8988T (cell line): Measurements from ENCODE around the gene EVA1C.
A peak's percentile ranks its signal among the peaks of the same experiment; 100 is the strongest.

Source experiments
- DNase-seq: peaks from one replicate; pipeline ENCODE4 v3.0.0; 2011

Gene EVA1C

DNA sequence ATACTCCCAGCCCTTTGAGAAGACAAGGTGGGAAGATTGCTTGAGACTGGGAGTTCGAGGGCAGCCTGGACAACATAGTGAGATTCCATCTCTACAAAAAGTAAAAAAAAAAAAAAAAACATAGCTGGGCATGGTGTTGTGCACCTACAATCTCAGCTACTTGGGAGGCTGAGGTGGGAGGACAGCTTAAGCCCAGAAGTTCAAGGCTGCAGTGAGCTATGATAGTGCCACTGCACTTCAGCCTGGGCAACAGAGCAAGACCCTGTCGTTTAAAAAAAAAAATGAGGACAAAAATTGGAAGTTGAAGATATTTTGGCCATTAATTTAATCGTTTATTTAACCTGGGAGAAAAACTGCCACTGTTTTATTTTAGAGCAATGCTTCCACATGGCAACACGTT is 20.8 kb upstream of the EVA1C start:
- DNase-seq, result no peak

DNA sequence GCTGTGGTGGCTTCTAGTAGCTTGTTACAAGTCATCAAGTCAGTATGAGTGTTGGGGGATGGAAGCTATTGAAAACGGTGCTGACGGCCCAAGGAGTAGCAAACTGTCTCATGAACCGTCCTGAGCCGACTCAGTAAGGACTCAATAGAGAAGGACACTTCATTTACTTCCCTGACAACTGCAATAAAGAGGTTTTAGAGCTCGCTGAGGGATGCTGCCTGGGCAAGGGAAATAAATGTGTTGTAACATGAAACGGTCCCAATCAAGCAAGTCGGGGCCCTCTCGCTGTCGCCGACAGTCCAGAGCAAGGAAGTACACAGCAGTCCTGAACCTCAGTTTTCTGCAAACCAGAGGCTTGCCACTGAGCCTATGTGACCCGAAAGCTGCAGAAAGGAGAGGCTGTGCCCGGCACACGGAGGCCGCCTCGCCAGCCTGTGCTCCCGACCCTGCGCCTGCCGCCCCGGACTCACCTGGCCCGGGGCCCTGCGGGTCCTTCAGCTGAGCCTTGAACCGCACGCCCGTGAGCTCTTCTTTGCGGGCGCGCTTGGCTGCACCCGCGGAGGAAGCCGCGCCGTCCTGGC is 20.1 kb upstream of the EVA1C start:
- no peak for DNase-seq

DNA sequence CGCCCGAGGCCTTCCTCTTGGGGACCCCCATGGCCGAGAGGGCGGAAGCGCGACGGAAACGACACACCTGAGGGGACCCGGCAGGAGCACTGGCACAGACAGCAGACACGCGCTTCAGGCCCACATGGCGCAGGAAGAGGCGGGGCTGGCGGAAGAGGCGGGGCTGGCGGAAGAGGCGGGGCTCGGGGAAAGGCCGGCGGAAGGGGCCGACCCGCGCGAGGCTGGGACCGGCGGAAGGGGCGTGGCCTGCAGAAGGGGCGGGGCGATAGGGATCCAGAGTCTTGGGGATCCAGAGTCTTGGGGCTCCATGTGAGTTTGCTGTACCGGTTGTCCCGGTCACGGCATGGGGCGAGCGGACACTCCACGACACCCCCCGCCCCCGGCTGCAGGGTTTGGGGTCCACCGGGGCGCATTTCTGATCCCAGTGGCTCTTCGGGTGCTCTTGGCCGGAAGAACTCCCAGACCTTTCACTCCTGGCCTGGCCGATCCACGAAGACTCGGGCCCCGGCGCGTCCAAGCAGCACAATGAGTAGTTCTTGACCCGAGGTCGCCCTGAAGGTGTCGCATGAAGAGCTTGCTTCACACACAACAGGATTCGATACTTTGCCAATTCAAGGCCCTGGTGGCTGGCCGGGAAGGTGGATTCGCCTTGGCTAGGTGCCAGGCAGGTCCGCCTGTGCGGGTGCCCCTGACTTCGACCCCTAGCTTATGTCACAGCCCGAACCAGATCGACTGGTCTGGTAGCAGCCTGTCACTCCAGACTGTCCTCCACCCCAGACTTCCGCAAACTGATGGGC is 19.4 kb upstream of the EVA1C start, which contains the start of gene URB1:
Gene URB1 (minus strand): TSS at position 133 of the 797 bp plus-strand sequence. CDS start 102 bp downstream, at position 31.
- peak; percentile 51 for DNase-seq

DNA sequence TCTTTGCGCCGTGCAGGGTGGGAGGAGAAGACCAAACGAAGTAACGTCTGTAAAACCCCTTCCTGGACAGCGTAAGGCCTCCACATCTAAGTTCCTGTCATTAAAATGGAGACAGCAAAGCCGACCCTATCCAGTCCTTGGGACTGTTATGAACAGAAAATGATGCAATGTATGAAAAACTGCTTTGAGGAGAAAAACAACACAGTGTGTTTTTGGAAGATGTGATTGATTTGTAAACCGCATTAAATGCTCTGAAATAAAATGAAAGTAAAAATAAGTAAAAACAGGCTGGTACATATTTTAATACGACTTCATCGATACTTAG is 18.9 kb upstream of the EVA1C start:
- DNase-seq, result no peak

DNA sequence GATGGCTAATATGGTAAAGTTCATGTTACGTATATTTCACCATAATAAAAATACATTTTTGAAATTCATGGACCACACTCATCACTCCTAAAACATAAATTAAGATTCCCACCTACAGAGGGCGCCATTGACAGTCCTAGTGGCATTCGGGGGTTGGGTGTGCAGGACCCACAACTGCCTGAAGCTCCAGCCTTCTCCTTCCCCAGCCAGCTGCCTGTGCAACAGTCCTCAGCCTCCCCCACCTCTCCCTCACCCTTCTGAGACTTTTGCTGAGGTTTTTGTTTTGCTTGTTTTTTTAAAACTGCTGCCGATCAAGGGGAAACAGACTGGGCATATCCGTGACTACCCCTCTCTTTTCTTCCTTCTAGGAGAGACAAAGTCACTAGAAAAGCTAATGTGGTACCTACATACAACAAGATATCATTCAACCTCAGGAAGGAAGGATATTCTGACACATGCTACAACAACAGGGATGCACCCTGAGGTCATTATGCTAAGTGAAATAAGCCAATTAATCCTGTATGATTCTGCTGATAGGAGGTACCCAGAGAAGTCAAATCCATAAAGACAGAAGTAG is 9.2 kb upstream of the EVA1C start:
- peak; percentile 35 for DNase-seq

DNA sequence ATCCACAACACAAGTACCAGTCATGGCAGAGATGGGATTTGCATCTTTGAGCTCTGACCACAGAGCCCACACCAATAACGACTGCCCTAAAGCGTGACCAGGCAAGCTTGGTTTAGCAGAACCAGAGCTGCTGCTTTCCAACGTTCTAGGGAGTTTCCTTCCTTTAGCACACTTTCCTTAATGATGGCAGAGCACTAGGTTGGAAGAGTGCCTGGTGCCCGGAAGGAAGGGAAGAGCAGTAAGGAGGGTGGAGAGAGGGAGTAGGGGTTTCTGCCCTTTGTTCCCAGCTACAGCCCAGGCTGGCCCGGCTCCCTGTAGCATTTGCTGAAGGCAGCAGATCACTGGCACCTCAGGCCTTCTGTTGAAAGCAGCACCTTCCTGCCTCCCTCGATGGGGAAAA is 6.1 kb upstream of the EVA1C start:
- no peak for DNase-seq

DNA sequence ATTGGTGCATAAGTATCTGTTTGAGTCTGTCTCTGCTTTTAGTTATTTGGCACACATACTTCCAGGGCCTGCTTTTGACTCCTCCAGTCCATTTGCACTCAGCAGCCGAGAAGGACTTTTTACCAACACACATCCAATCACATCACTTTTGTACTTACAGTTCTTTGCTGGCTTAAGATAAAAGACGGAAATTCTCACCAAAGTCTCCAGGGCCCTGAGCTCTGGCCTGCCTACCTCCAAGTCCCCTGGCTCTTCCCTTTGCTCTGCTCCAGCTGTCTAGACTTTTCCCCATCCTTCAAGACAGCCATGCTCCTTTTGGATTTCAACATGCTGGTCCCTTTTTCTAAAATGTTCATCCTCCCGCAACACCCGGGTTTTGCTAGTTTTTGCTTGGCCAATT is 2.2 kb upstream of the EVA1C start:
- DNase-seq, result no peak

DNA sequence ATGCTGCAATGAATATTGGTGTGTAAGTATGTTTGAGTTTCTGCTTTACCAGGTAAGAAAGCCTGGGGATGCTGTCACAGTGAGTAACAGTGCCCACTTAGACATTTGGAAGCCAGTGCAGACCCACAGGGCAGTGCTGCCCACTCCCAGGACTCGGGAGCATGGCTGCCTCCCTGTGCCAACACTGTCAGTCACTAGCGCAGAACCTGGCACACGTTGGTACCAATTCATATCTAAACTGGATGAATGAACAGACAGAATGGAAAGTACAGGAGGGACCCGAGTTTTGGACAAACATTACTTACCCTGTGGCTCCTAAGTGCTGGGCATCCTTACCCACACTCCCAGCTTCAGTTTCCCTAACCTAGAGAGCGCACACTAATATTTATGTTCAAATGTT is 1.6 kb upstream of the EVA1C start:
- no peak for DNase-seq

DNA sequence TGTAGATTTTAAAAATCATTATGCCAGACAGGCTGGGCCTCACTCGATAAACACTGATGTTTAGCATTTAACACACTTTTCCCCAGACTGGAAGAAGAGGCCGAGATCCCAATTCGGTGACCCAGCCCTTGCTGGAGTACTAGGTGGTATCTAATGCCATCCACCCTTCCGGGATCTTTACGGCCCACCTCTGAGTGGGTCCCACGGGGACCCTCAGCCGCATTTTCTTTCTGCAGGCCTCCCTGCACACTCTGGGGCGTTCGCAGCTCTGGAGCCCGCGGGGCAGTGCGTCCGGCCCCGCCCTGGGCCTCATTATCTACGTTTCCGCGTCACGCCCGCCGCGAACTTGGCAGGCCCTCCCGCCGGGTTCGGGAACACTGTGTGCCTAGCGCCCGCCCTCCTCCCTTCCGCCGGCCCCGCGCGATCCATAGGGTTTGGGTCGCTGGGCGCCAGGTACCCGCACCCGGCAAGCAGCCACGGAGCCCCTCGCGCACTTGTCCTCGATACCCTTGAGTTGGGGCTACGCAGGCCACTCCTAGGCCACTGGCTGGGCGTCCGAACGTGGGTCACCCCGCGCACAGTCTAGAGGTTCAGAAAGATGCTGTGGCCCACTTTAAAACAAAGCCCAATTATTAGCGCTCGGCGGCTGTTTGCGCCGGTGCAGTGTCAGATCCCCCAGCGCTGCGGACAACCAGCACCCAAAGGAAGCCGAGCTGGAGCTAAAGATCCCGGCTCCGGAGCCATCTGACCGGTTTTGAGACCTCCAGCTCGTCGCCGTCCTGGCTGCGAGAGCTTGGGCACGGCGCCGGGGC is 950 bp upstream of the EVA1C start:
- DNase-seq, result no peak

DNA sequence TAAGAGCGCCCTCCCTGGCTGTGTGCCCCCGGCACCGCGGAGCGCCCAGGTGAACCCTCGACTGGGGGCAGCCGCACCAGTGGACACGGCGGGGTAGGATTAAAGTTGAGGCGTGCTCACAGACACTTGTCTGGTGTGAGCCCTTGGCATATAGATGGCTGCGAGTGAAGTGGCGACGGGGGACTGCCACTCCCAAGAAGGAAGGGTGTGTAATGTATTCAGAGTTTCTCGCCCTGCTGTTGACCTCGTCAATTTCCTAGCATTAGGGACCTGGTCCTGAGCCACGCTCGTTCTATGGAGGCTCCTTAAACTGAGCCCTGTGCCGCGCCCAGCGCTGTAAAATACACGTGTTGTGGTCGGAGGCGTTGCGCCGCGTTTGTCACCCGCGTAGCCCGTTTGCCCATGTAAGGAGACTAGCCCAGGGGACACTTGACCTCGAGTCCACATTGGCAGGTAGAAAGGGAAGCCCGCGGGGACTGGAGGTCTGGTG is 554 bp downstream of the EVA1C start:
- DNase-seq, result no peak

DNA sequence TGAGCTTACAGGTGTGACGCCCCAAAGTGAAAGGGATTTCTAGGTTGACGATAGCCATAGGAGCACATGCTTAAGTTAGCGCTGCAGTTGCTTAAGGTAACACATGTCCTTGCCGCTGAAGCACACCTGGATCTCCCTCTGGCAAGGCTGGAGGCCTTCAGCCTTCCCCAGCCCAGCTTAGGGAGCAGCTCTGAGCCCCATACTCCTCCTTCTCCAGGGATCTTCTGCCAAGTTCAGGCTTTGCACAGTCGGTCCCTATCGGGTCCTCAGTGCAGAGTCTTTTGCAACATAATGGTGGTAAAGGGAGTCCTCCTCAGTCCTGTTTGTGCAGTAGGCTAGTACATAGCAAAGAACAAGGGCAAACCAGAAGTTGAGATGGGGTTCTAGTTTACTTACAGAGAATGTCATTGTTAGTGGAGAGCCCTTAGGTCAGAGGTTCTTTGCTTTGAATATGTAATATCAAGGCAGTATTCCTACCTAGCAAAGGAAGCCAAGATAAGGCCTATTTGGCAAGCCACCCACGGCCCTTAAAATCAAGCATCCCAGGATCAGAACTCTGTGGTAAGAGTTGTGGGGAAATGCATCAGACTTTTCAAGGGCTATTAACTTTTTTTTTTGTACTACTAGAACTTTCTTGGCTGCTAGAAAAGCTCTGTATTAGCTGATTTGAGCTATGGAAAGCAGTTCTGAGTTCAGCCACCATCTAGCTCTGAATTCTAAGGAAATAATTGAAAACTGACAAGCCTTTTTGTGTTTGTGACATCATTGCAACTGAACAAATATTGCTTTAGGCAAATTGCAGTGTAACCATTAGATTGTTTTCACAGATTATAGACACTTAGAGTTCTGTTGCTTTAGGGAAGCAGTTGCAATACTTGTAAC is 1.4 kb downstream of the EVA1C start:
- no peak for DNase-seq

DNA sequence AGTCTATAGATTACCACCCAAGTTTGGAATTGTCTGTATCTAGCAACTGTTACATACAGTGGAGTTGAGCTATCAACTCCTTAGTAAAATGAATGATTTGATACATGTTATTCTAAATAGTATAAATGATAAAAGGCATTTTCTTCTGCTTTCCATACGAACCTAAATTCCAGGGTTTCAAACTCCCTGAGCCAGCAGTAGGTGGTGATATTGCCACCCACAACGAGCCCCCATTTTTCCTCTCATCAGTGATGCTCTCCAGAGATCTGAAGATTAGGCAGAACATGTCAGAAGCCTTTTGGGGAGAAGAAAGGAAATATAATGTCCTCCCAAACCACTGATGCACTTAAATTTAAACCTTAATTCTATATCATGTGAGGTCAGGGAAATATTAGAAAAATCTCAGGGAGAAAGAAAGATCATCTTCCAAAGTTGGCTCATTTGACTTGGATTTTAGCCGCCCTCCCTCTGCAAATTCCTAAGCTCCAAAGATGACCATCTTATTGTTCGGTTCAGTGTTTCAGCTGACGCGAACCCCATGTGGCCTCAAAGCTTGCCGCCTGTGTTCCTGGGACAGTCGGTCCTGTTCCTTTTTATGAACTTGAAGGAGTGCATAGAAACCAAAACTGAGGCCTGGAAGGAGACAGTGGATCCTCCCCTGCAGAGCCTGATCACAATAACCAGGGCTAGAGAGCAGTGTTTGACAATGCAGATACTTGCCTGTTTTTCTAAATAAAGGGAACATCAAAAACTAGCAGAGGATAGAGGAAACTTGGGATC is 2.3 kb downstream of the EVA1C start:
- no peak for DNase-seq

DNA sequence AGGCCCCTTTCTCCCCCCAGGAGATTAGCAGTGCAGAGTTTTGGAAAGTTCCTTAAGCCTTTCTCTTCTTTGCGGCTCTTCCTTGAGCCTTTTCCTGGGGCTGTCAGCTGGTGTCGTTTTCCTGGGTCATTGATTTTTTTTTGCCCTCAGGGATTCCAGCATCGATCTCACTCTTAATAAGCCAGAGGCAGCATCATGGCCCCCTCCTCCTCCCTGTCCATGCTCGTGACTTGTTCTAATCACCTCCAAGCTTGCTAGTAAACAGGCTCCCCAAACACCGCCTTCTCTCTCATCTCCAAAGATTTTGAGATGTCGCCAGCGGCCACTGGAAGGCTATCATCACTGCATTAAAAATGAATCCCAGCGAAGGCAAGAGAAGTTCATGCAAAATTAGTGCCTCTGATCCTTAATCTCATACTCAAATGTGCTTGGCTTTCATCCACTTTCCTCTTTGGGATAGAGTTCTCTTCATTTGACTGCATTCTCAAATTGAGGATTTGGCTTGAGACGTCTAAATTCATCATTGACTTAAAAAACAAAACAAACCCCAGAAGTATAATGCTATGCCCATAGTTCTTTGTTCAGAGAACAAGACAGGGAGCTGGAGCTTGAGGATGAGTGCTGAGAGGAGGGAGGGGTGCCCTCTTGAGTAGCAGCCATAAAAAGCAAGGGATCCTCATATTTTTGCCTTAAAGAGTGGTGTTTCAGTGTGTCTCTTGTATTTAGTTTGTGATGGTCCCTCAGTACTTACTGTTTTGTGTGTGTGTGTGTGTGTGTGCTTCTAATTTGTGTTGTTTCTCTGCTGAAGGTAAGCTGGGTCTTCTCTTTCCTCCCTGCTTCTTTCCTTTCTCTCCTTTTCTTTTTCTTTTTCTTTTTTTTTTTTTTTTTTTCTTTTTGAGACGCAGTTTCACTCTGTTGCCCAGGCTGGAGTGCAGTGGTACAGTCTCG is 3.2 kb downstream of the EVA1C start:
- no peak for DNase-seq

DNA sequence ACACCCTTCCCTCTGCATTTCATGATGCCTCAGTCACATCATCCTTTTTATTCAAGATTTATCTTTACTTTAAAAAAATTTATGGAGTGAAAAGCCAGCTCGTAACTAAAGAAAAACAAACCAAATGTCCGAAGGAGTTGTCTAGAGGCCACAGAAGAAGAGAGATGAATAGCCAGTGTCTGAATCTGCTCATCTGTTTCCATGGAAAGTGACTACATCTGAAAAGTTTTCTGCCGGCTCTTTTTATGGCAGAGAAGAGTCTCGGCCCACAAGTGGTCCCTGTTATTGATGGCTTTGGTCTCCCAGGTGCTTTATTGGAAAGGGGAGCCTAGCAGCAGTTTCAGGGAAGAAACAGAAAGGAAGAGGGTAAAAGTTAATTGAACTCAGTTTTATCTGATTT is 5.6 kb downstream of the EVA1C start:
- DNase-seq, result no peak

DNA sequence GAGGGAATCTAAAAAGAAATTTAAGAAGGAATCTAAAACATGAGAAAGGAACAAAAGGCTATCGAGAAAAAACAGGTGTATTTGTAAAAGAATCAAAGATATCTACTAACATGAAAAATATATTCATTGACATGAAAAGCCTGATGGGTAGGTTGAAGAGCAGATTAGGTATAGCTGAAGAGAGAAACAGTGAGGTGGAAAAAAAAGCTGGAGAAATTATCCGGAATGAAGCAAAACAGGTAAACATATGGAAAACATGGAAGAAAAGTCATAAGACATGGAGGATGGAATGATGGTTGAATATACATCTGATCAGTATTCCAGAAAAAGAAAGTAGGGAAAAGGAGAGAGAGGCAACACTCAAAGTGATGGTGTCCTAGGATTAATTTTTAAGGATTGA is 9.6 kb downstream of the EVA1C start:
- no peak for DNase-seq

DNA sequence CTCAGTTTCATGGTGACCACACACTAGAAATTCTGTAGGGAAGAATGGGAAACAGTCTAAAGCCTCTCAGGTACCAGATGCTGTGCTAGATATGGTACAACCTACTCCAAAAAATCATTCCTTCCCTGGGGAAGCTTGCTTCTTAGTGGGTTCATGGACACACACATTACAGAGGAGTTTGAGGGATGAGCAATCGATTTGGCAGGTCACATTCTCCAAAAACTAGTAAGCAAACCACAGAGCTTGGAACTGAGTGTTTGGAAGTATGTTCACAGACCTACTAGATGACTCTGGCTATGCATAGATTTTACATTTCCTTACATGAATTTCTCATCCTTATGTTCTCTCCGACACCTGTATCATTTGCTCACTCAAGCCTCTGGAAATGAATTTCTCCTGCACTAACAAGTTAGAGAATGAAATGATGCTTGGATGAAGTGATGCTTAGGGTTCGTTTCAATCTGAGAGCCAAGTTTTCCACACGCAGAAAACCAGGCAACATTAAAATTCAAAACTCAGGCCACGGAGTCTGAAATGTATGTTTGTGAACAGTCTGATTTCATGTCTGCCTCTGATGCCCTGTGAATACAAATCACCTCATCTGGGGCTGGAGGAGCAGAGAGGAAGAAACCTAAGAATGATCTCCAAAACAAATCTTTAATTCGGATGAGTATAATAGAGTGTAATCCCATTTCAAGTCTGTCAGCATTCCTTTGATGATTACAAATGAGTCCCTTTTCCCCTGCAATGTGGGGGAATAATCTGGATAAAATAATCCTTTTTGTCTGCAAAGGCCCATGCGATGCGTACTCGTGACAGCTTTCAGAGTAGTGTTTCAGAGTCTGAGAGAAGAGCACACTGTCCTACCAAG is 11.0 kb downstream of the EVA1C start:
- DNase-seq, result no peak

DNA sequence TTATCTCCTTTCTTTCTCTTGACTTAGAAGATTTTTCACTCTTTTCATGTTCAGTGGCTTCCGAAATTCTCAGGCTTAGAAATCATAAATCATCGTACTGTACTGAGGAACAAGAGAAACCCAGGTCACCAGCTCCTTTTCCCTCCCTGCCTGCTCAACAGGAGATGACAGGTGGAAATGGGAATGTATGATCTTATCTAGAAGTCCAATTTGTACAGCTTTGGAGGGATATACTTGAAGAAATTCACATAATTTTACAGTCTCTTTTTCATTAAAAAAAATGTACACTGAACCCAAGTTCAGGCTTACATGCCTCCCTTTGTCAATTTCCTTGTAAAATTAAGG is 11.7 kb downstream of the EVA1C start:
- DNase-seq, result no peak

DNA sequence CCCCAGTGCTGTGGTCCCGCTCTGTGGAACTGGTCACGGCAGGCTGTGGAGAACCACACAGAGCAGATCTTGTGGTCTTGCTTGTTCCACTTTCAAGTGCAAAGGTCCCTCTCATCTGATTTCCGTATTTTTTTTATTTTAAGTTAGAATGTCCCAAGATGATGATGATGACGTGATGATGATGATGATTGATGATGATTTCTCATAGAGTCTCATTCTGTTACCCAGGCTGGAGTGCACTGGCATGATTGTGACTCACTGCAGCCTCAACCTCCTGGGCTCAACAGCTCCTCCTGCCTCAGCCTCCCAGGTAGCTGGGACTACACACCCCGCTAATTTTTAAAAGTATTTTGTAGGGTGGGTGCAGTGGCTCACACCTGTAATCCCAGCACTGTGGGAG is 12.2 kb downstream of the EVA1C start:
- no peak for DNase-seq

DNA sequence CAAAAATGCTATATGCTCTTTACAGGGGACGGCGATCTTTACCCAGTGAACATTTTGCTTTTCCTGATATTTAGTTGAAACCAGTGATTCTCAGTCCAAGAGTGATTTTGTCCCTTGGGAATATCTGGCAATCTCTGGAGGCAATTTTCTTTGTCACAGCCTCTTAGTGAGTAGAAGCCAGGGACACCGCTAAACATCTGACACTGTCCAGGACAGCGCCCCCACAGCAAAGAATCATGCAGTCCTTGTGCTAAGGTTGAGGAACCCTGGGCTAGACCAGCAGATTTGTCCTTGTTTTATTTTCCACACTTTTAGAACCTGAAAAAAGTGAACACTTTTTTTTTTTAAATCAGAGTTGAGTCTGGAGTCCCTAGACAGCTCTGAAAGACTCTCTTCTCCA is 13.1 kb downstream of the EVA1C start:
- no peak for DNase-seq

DNA sequence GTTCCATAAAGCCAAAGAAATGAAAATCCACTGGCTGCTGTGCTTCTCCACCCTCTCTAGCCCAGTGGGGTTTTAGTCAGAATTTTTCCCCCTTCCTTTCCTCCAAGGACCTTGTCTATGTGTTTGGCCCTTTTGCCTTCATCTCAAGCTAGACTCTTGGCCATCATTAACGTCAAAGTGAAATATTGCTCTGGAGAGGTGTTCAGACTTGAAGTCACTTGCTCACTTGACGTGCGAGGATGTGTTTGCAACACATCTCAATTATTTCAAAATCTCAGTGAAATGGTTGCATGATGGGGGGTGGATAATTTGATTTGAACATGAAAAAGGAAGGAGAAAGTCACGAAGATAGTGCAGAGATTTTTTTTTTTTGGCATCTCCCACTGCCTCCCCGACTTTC is 13.6 kb downstream of the EVA1C start:
- no peak for DNase-seq
